ENCODE data around the gene RRM2.
A peak's percentile ranks its signal among the peaks of the same experiment; 100 is the strongest.

GRCh38 chr2:10141736-10142639, 19.4 kb downstream of the RRM2 start:
- TF ChIP-seq SMAD4 (CRISPR knock-in tag; IDR thresholded peaks at IDR 0.05) (no peak), TEAD1 (CRISPR knock-in tag; IDR thresholded peaks at IDR 0.05) (no peak), MAX (CRISPR knock-in tag; IDR thresholded peaks at IDR 0.05) (no peak), ZNF416 (CRISPR knock-in tag; IDR thresholded peaks at IDR 0.05) (no peak), GRHL2 (CRISPR knock-in tag; IDR thresholded peaks at IDR 0.05; ENCODE audit: insufficient replicate concordance, severe bottlenecking) (no peak), ZNF281 (CRISPR knock-in tag; IDR thresholded peaks at IDR 0.05) (no peak), ZNF138 (CRISPR knock-in tag; conservative IDR thresholded peaks at IDR 0.05) (no peak), ZNF232 (CRISPR knock-in tag; IDR thresholded peaks at IDR 0.05) (no peak), SMAD3 (CRISPR knock-in tag; IDR thresholded peaks at IDR 0.05; ENCODE audit: borderline replicate concordance) (no peak)
- TF ChIP-seq, protein P1, sequence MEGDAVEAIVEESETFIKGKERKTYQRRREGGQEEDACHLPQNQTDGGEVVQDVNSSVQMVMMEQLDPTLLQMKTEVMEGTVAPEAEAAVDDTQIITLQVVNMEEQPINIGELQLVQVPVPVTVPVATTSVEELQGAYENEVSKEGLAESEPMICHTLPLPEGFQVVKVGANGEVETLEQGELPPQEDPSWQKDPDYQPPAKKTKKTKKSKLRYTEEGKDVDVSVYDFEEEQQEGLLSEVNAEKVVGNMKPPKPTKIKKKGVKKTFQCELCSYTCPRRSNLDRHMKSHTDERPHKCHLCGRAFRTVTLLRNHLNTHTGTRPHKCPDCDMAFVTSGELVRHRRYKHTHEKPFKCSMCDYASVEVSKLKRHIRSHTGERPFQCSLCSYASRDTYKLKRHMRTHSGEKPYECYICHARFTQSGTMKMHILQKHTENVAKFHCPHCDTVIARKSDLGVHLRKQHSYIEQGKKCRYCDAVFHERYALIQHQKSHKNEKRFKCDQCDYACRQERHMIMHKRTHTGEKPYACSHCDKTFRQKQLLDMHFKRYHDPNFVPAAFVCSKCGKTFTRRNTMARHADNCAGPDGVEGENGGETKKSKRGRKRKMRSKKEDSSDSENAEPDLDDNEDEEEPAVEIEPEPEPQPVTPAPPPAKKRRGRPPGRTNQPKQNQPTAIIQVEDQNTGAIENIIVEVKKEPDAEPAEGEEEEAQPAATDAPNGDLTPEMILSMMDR (IDR thresholded peaks at IDR 0.05), result peak; percentile 60
- TF ChIP-seq, protein P2, sequence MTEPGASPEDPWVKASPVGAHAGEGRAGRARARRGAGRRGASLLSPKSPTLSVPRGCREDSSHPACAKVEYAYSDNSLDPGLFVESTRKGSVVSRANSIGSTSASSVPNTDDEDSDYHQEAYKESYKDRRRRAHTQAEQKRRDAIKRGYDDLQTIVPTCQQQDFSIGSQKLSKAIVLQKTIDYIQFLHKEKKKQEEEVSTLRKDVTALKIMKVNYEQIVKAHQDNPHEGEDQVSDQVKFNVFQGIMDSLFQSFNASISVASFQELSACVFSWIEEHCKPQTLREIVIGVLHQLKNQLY (CRISPR knock-in tag; IDR thresholded peaks at IDR 0.05), result no peak
- TF ChIP-seq, protein P3, sequence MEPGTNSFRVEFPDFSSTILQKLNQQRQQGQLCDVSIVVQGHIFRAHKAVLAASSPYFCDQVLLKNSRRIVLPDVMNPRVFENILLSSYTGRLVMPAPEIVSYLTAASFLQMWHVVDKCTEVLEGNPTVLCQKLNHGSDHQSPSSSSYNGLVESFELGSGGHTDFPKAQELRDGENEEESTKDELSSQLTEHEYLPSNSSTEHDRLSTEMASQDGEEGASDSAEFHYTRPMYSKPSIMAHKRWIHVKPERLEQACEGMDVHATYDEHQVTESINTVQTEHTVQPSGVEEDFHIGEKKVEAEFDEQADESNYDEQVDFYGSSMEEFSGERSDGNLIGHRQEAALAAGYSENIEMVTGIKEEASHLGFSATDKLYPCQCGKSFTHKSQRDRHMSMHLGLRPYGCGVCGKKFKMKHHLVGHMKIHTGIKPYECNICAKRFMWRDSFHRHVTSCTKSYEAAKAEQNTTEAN (CRISPR knock-in tag; IDR thresholded peaks at IDR 0.05), result no peak
- TF ChIP-seq, protein P4, sequence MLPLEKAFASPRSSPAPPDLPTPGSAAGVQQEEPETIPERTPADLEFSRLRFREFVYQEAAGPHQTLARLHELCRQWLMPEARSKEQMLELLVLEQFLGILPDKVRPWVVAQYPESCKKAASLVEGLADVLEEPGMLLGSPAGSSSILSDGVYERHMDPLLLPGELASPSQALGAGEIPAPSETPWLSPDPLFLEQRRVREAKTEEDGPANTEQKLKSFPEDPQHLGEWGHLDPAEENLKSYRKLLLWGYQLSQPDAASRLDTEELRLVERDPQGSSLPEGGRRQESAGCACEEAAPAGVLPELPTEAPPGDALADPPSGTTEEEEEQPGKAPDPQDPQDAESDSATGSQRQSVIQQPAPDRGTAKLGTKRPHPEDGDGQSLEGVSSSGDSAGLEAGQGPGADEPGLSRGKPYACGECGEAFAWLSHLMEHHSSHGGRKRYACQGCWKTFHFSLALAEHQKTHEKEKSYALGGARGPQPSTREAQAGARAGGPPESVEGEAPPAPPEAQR (CRISPR knock-in tag; IDR thresholded peaks at IDR 0.05), result no peak
- TF ChIP-seq, protein P5, sequence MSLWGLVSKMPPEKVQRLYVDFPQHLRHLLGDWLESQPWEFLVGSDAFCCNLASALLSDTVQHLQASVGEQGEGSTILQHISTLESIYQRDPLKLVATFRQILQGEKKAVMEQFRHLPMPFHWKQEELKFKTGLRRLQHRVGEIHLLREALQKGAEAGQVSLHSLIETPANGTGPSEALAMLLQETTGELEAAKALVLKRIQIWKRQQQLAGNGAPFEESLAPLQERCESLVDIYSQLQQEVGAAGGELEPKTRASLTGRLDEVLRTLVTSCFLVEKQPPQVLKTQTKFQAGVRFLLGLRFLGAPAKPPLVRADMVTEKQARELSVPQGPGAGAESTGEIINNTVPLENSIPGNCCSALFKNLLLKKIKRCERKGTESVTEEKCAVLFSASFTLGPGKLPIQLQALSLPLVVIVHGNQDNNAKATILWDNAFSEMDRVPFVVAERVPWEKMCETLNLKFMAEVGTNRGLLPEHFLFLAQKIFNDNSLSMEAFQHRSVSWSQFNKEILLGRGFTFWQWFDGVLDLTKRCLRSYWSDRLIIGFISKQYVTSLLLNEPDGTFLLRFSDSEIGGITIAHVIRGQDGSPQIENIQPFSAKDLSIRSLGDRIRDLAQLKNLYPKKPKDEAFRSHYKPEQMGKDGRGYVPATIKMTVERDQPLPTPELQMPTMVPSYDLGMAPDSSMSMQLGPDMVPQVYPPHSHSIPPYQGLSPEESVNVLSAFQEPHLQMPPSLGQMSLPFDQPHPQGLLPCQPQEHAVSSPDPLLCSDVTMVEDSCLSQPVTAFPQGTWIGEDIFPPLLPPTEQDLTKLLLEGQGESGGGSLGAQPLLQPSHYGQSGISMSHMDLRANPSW (CRISPR knock-in tag; conservative IDR thresholded peaks at IDR 0.05; ENCODE audit: low read depth), result no peak

All from WTC11 (cell line).